Loucy (cell line): ENCODE results near the gene PHTF1.

Experiments used
- H2AFZ ChIP-seq: fragments of 200-600 bp; sonication (generic); 2 replicates; pipeline ENCODE4 v1.6.0; 2016; ENCODE audit warnings: antibody characterized with exemption, mild to moderate bottlenecking, low read length, moderate library complexity
- H3F3A ChIP-seq: fragments of 200-600 bp; 2 replicates; pipeline ENCODE4 v1.6.0; 2016; ENCODE audit warnings: antibody characterized with exemption, low read depth, mild to moderate bottlenecking
- H3K27me3 ChIP-seq: fragments of 200-600 bp; sonication (generic); 2 replicates; pipeline ENCODE4 v1.6.1; 2014; ENCODE audit warnings: low read length, mild to moderate bottlenecking; ENCODE audit not compliant: insufficient read depth, poor library complexity, severe bottlenecking
- H3K36me3 ChIP-seq: fragments of 200-600 bp; sonication (generic); 2 replicates; pipeline ENCODE4 v1.6.1; 2016; ENCODE audit warnings: low read length; ENCODE audit not compliant: insufficient read depth
- H3K4me1 ChIP-seq: fragments of 200-600 bp; sonication (generic); 2 replicates; pipeline ENCODE4 v1.5.1; 2014; ENCODE audit warnings: low read length, mild to moderate bottlenecking; ENCODE audit not compliant: insufficient read depth, poor library complexity, severe bottlenecking
- H3K4me2 ChIP-seq: fragments of 200-600 bp; sonication (generic); 2 replicates; pipeline ENCODE4 v1.6.0; 2014; ENCODE audit warnings: antibody characterized with exemption, low read length, low read depth, mild to moderate bottlenecking; ENCODE audit not compliant: poor library complexity, severe bottlenecking
- H3K4me3 ChIP-seq: fragments of 200-600 bp; sonication (generic); 2 replicates; pipeline ENCODE4 v1.5.1; 2014; ENCODE audit warnings: low read length, mild to moderate bottlenecking, mixed read lengths; ENCODE audit not compliant: poor library complexity, severe bottlenecking
- H3K79me2 ChIP-seq: fragments of 200-600 bp; sonication (generic); 2 replicates; pipeline ENCODE4 v1.6.1; 2014; ENCODE audit warnings: low read length; ENCODE audit not compliant: insufficient read depth
- H3K9ac ChIP-seq: fragments of 200-600 bp; sonication (generic); 2 replicates; pipeline ENCODE4 v1.6.0; 2014; ENCODE audit warnings: mild to moderate bottlenecking, low read depth, low read length, moderate library complexity; ENCODE audit not compliant: poor library complexity, severe bottlenecking
- H3K9me2 ChIP-seq: fragments of 200-600 bp; sonication (generic); replicated peaks from 2 replicates; pipeline ENCODE4 v1.6.1; 2016; ENCODE audit warnings: low read depth, low read length, mixed read lengths
- H3K9me3 ChIP-seq: fragments of 200-600 bp; sonication (generic); 2 replicates; pipeline ENCODE4 v1.6.1; 2014; ENCODE audit warnings: mild to moderate bottlenecking, antibody characterized with exemption, low read length, low read depth; ENCODE audit not compliant: insufficient read depth
- H4K20me1 ChIP-seq: fragments of 200-600 bp; sonication (generic); 2 replicates; pipeline ENCODE4 v1.6.0; 2014; ENCODE audit warnings: antibody characterized with exemption, low read length, mild to moderate bottlenecking; ENCODE audit not compliant: insufficient read depth, poor library complexity, severe bottlenecking
- CTCF ChIP-seq: fragments of 200-600 bp; sonication (generic); conservative IDR thresholded peaks from 2 replicates; pipeline ENCODE4 v1.5.1; 2014; ENCODE audit warnings: mild to moderate bottlenecking, antibody characterized with exemption, low read length
- EZH2phosphoT487 ChIP-seq: fragments of 200-600 bp; IDR thresholded peaks from 2 replicates; pipeline ENCODE4 v1.6.1; 2018; ENCODE audit warnings: antibody characterized with exemption, mild to moderate bottlenecking, moderate library complexity, borderline replicate concordance

PHTF1 gene

GRCh38 chr1:113759333-113760101 lies at the start of gene PHTF1:
Gene PHTF1, minus strand, starts transcription at chr1:113759486. Its CDS starts 783 bp downstream, at chr1:113758703.
- Histone ChIP-seq H3K4me1 (peaks cover 28% of the 10 kb centered on the region), H3K9me3 (no peaks in the 10 kb centered on the region), H2AFZ (peak within 1 kb of the TSS; percentile 95), H3K4me3 (peak within 1 kb of the TSS; percentile 82), H3K9ac (peak within 1 kb of the TSS; percentile 78), H3K27me3 (no peaks in the 10 kb centered on the region), H3F3A (peaks cover 21% of the 10 kb centered on the region), H3K9me2 (no peaks in the 10 kb centered on the region), H4K20me1 (peaks cover 5% of the 10 kb centered on the region), H3K4me2 (peak within 1 kb of the TSS; percentile 72), H3K79me2 (peaks cover 39% of the 10 kb centered on the region), H3K36me3 (peaks cover 14% of the 10 kb centered on the region; the same call in 1 of the 2 replicates)
- TF ChIP-seq CTCF, result no peak
- no peak for TF ChIP-seq EZH2phosphoT487

GRCh38 chr1:113808450-113809195 lies 49.3 kb upstream of the PHTF1 start:
- Histone ChIP-seq H3K4me1 (peaks cover 61% of the 10 kb centered on the region), H3K27me3 (no peaks in the 10 kb centered on the region), H3K4me3 (peak overlapping the region; percentile 87), H3K4me2 (peak overlapping the region; percentile 88), H2AFZ (no peak overlapping the region), H3K36me3 (no peaks in the 10 kb centered on the region), H4K20me1 (peaks cover 77% of the 10 kb centered on the region), H3K9me2 (no peaks in the 10 kb centered on the region), H3K9me3 (no peaks in the 10 kb centered on the region), H3K9ac (peak overlapping the region; percentile 91), H3K79me2 (peaks cover 87% of the 10 kb centered on the region), H3F3A (no peaks in the 10 kb centered on the region)
- TF ChIP-seq CTCF, result no peak
- TF ChIP-seq EZH2phosphoT487, result no peak

GRCh38 chr1:113805639-113806038 lies 46.4 kb upstream of the PHTF1 start:
- peaks cover 100% of the 10 kb centered on the region for H3K79me2 ChIP-seq
- H3K4me3 ChIP-seq, result peak overlapping the region; percentile 48
- no peaks in the 10 kb centered on the region for H3K27me3 ChIP-seq
- H3K4me1 ChIP-seq, result peaks cover 65% of the 10 kb centered on the region
- H3K9ac ChIP-seq, result peak overlapping the region; percentile 15
- H2AFZ ChIP-seq, result no peak overlapping the region
- no peaks in the 10 kb centered on the region; the same call in 1 of the 2 replicates for H3K36me3 ChIP-seq
- no peaks in the 10 kb centered on the region for H3K9me3 ChIP-seq
- peak overlapping the region; percentile 73 for H3K4me2 ChIP-seq
- peaks cover 95% of the 10 kb centered on the region for H4K20me1 ChIP-seq
- TF ChIP-seq CTCF (no peak), EZH2phosphoT487 (no peak)
- no peaks in the 10 kb centered on the region for H3F3A ChIP-seq
- no peaks in the 10 kb centered on the region for H3K9me2 ChIP-seq
